Endothelial cell of umbilical vein (primary cell): ENCODE data around the gene SERPIND1.

Experiments
- JUN ChIP-seq: IDR thresholded peaks from 2 replicates; pipeline ENCODE4 v1.6.1; 2011; ENCODE audit warnings: borderline replicate concordance, low read depth; ENCODE audit not compliant: insufficient read length, insufficient read depth
- POLR2A ChIP-seq: IDR thresholded peaks from 2 replicates; pipeline ENCODE4 v1.6.1; 2012; ENCODE audit warnings: low read depth, mild to moderate bottlenecking, control low read depth, low read length
- TF ChIP-seq, protein P1 (sequence below), 2 donors: IDR thresholded peaks; 1 replicate in 1 of 2; 2 replicates in 1 of 2; pipeline ENCODE4 v1.5.1; 2011; ENCODE audit warnings: low read length in 2 of 2, mild to moderate bottlenecking in 2 of 2, moderate library complexity in 2 of 2, control low read depth in 1 of 2, inconsistent platforms in 1 of 2, low read depth in 1 of 2; ENCODE audit not compliant: insufficient read depth in 1 of 2; ENCODE audit errors: extremely low read depth in 1 of 2

DNA sequence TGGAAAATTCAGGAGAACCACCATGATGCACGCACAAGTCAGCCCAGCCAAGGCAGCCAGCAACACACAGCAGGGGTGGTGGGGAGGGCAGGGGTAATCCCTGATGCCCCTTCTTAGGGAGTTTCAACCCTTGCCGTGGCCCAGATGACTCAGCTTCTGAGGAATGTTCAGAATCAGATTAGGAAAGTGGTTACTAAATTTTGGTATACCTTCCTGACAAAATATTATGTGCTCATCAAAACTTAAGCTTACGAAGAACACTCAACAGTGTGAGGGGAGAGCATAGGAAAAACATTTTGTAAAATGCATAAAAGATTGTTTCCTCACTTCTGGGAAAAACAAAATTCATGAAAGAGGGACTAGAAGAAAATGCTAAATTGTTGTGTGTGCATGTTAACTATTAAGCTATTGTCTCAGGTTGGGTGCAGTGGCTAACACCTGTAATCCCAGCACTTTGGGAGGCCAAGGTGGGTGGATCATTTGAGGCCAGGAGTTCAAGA, 32.1 kb downstream of the SERPIND1 start:
- TF ChIP-seq POLR2A, result no peak
- TF ChIP-seq JUN, result no peak
- TF ChIP-seq, protein P1, sequence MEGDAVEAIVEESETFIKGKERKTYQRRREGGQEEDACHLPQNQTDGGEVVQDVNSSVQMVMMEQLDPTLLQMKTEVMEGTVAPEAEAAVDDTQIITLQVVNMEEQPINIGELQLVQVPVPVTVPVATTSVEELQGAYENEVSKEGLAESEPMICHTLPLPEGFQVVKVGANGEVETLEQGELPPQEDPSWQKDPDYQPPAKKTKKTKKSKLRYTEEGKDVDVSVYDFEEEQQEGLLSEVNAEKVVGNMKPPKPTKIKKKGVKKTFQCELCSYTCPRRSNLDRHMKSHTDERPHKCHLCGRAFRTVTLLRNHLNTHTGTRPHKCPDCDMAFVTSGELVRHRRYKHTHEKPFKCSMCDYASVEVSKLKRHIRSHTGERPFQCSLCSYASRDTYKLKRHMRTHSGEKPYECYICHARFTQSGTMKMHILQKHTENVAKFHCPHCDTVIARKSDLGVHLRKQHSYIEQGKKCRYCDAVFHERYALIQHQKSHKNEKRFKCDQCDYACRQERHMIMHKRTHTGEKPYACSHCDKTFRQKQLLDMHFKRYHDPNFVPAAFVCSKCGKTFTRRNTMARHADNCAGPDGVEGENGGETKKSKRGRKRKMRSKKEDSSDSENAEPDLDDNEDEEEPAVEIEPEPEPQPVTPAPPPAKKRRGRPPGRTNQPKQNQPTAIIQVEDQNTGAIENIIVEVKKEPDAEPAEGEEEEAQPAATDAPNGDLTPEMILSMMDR (IDR thresholded peaks at IDR 0.05; ENCODE audit: extremely low read depth in 1 of 2, insufficient read depth in 1 of 2, low read depth in 1 of 2, low read length in 2 of 2), result no peak
